SK-N-SH treated with all-trans-retinoic acid at 6 μM for 48 hours (cell line): Measurements from ENCODE around the gene TTC16.

Source experiments
- ARNTL ChIP-seq: fragments of 450-650 bp; formaldehyde crosslinking; IDR thresholded peaks from 2 replicates; pipeline ENCODE4 v1.5.0; 2020; ENCODE audit warnings: low read depth, mild to moderate bottlenecking, moderate library complexity, borderline replicate concordance
- BACH2 ChIP-seq: fragments of 250-450 bp; sonication (Bioruptor Pico); IDR thresholded peaks from 2 replicates; pipeline ENCODE4 v1.9.0; 2021; ENCODE audit warnings: mild to moderate bottlenecking, borderline replicate concordance
- CSDC2 ChIP-seq: fragments of 250-450 bp; sonication (Bioruptor Pico); IDR thresholded peaks from 2 replicates; pipeline ENCODE4 v1.5.0; 2020; ENCODE audit warnings: mild to moderate bottlenecking, moderate library complexity
- ESRRG ChIP-seq: fragments of 250-450 bp; sonication (Bioruptor Pico); IDR thresholded peaks from 2 replicates; pipeline ENCODE4 v1.6.1; 2021; ENCODE audit warnings: mild to moderate bottlenecking
- GLIS3 ChIP-seq: fragments of 250-450 bp; sonication (Bioruptor Pico); IDR thresholded peaks from 2 replicates; pipeline ENCODE4 v1.5.0; 2020; ENCODE audit warnings: mild to moderate bottlenecking, moderate library complexity
- ISL1 ChIP-seq: fragments of 250-450 bp; sonication (Bioruptor Pico); IDR thresholded peaks from 2 replicates; pipeline ENCODE4 v2.1.2; 2022; ENCODE audit warnings: mild to moderate bottlenecking, moderate library complexity
- TOX ChIP-seq: fragments of 250-450 bp; sonication (Bioruptor Pico); IDR thresholded peaks from 2 replicates; pipeline ENCODE4 v1.8.0; 2021; ENCODE audit warnings: mild to moderate bottlenecking, moderate library complexity, borderline replicate concordance
- ZC3H10 ChIP-seq: fragments of 250-450 bp; sonication (Bioruptor Pico); IDR thresholded peaks from 2 replicates; pipeline ENCODE4 v1.5.1; 2021; ENCODE audit warnings: mild to moderate bottlenecking, moderate library complexity
- ZFP3 ChIP-seq: fragments of 250-450 bp; sonication (Bioruptor Pico); IDR thresholded peaks from 2 replicates; pipeline ENCODE4 v1.5.0; 2020; ENCODE audit warnings: mild to moderate bottlenecking, moderate library complexity
- ZFP30 ChIP-seq: fragments of 450-650 bp; formaldehyde crosslinking; IDR thresholded peaks from 2 replicates; pipeline ENCODE4 v1.5.0; 2022; ENCODE audit warnings: mild to moderate bottlenecking, moderate library complexity
- ZNF8 ChIP-seq: fragments of 450-650 bp; formaldehyde crosslinking; IDR thresholded peaks from 2 replicates; pipeline ENCODE4 v1.5.0; 2020; ENCODE audit warnings: mild to moderate bottlenecking, moderate library complexity
- TF ChIP-seq, protein P1 (sequence below): fragments of 250-450 bp; sonication (Bioruptor Pico); IDR thresholded peaks from 2 replicates; pipeline ENCODE4 v1.5.1; 2020; ENCODE audit warnings: low read depth, mild to moderate bottlenecking, moderate library complexity
- TF ChIP-seq, protein P2 (sequence below): fragments of 250-450 bp; sonication (Bioruptor Pico); IDR thresholded peaks from 2 replicates; pipeline ENCODE4 v1.5.0; 2020; ENCODE audit warnings: mild to moderate bottlenecking, moderate library complexity
- TF ChIP-seq, protein P3 (sequence below): fragments of 250-450 bp; sonication (Bioruptor Pico); IDR thresholded peaks from 2 replicates; pipeline ENCODE4 v1.8.0; 2020; ENCODE audit warnings: mild to moderate bottlenecking, moderate library complexity, borderline replicate concordance

DNA sequence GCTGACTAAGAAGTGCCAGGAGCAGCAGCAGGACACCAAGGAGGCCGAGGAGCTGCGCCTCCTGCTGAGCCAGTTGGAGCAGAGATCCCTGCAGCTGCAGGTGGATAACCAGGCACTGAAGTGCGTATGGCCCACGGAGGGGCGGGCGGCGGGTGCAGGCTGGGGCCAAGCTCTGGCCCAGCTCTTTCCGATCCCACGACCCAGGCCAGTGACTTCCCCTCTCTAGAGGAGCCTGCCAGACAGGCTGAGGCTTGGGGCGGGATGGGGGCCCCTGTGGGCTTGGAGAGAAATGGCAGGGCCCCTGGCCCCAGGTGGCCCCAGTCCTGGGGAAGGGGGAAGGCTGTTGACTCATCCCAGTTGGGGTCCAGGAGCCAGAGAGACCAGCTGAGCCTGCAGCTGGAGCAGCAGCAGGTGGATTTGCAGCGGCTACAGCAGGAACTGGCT is 4.0 kb upstream of the TTC16 start:
- TF ChIP-seq ZC3H10 (CRISPR knock-in tag) (no peak), ISL1 (no peak), ZNF8 (CRISPR knock-in tag) (no peak), ESRRG (CRISPR knock-in tag) (no peak), ZFP3 (CRISPR knock-in tag) (no peak), BACH2 (CRISPR knock-in tag) (no peak), ARNTL (CRISPR knock-in tag) (no peak), GLIS3 (no peak), ZFP30 (CRISPR knock-in tag) (no peak), CSDC2 (CRISPR knock-in tag) (no peak), TOX (CRISPR knock-in tag) (no peak)
- TF ChIP-seq, protein P1, sequence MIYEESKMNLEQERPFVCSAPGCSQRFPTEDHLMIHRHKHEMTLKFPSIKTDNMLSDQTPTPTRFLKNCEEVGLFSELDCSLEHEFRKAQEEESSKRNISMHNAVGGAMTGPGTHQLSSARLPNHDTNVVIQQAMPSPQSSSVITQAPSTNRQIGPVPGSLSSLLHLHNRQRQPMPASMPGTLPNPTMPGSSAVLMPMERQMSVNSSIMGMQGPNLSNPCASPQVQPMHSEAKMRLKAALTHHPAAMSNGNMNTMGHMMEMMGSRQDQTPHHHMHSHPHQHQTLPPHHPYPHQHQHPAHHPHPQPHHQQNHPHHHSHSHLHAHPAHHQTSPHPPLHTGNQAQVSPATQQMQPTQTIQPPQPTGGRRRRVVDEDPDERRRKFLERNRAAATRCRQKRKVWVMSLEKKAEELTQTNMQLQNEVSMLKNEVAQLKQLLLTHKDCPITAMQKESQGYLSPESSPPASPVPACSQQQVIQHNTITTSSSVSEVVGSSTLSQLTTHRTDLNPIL: no peak
- TF ChIP-seq, protein P2, sequence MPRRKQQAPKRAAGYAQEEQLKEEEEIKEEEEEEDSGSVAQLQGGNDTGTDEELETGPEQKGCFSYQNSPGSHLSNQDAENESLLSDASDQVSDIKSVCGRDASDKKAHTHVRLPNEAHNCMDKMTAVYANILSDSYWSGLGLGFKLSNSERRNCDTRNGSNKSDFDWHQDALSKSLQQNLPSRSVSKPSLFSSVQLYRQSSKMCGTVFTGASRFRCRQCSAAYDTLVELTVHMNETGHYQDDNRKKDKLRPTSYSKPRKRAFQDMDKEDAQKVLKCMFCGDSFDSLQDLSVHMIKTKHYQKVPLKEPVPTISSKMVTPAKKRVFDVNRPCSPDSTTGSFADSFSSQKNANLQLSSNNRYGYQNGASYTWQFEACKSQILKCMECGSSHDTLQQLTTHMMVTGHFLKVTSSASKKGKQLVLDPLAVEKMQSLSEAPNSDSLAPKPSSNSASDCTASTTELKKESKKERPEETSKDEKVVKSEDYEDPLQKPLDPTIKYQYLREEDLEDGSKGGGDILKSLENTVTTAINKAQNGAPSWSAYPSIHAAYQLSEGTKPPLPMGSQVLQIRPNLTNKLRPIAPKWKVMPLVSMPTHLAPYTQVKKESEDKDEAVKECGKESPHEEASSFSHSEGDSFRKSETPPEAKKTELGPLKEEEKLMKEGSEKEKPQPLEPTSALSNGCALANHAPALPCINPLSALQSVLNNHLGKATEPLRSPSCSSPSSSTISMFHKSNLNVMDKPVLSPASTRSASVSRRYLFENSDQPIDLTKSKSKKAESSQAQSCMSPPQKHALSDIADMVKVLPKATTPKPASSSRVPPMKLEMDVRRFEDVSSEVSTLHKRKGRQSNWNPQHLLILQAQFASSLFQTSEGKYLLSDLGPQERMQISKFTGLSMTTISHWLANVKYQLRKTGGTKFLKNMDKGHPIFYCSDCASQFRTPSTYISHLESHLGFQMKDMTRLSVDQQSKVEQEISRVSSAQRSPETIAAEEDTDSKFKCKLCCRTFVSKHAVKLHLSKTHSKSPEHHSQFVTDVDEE (CRISPR knock-in tag): no peak
- TF ChIP-seq, protein P3, sequence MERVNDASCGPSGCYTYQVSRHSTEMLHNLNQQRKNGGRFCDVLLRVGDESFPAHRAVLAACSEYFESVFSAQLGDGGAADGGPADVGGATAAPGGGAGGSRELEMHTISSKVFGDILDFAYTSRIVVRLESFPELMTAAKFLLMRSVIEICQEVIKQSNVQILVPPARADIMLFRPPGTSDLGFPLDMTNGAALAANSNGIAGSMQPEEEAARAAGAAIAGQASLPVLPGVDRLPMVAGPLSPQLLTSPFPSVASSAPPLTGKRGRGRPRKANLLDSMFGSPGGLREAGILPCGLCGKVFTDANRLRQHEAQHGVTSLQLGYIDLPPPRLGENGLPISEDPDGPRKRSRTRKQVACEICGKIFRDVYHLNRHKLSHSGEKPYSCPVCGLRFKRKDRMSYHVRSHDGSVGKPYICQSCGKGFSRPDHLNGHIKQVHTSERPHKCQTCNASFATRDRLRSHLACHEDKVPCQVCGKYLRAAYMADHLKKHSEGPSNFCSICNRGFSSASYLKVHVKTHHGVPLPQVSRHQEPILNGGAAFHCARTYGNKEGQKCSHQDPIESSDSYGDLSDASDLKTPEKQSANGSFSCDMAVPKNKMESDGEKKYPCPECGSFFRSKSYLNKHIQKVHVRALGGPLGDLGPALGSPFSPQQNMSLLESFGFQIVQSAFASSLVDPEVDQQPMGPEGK (CRISPR knock-in tag): no peak
